ENCODE data around the gene ALKBH3.

DNA sequence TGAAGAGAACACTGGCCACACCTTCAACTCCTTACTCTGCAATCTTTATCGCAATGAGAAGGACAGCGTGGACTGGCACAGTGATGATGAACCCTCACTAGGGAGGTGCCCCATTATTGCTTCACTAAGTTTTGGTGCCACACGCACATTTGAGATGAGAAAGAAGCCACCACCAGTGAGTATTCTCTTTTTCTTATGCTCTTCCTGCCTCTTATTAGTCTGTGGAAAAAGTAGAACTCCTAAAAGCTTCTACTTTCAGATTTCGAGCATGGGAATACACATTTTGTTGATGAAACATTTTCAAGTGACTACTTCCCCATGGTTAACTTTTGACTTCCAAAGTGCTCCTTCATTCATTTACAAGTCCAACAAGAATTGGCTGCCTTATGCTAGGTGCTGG lies 20.9 kb downstream of the ALKBH3 start:
- TF ChIP-seq EZH2 (IDR thresholded peaks at IDR 0.05), result no peak
- TF ChIP-seq, protein P1, sequence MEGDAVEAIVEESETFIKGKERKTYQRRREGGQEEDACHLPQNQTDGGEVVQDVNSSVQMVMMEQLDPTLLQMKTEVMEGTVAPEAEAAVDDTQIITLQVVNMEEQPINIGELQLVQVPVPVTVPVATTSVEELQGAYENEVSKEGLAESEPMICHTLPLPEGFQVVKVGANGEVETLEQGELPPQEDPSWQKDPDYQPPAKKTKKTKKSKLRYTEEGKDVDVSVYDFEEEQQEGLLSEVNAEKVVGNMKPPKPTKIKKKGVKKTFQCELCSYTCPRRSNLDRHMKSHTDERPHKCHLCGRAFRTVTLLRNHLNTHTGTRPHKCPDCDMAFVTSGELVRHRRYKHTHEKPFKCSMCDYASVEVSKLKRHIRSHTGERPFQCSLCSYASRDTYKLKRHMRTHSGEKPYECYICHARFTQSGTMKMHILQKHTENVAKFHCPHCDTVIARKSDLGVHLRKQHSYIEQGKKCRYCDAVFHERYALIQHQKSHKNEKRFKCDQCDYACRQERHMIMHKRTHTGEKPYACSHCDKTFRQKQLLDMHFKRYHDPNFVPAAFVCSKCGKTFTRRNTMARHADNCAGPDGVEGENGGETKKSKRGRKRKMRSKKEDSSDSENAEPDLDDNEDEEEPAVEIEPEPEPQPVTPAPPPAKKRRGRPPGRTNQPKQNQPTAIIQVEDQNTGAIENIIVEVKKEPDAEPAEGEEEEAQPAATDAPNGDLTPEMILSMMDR (IDR thresholded peaks at IDR 0.05), result no peak
